ENCODE data around the gene TCAP. TPM values are rescaled to one million over a fixed set of nuclear protein-coding genes. Genes with fewer than 3 reads are reported as not detected.
A peak's percentile ranks its signal among the peaks of the same experiment; 100 is the strongest.

The TCAP gene
- total RNA-seq, 1 experiment from 2014 or later: 2.1 TPM

GRCh38 chr17:39650121-39650579 lies 15.0 kb upstream of the TCAP start:
- Histone ChIP-seq H3K27me3 (ENCODE audit: insufficient read depth, low read length) (no peaks in the 10 kb centered on the region), H3K79me2 (ENCODE audit: insufficient read depth, low read length) (no peaks in the 10 kb centered on the region), H4K91ac (ENCODE audit: insufficient read length, low read depth, low read length) (no peak overlapping the region), H3K23me2 (ENCODE audit: insufficient read length, low read depth, low read length, poor library complexity, severe bottlenecking) (no peaks in the 10 kb centered on the region), H3K9me3 (ENCODE audit: control insufficient read depth, low read depth, low read length) (no peaks in the 10 kb centered on the region), H3K4me2 (ENCODE audit: insufficient read depth, insufficient read length, low read length) (no peak overlapping the region), H2BK12ac (ENCODE audit: insufficient read length, low read depth, low read length) (no peak overlapping the region), H2AFZ (ENCODE audit: low read length) (no peak overlapping the region), H2AK5ac (ENCODE audit: insufficient read length, low read length) (no peak overlapping the region), H2BK15ac (ENCODE audit: low read depth, low read length) (no peak overlapping the region), H3K79me1 (ENCODE audit: insufficient read depth, low read depth, low read length, poor library complexity, severe bottlenecking) (no peaks in the 10 kb centered on the region), H3K23ac (ENCODE audit: insufficient read length, low read depth, low read length) (no peak overlapping the region), H3K14ac (ENCODE audit: insufficient read depth, low read length) (no peak overlapping the region), H3K4ac (ENCODE audit: low read depth, low read length) (no peak overlapping the region), H2BK5ac (ENCODE audit: insufficient read length, low read length) (no peak overlapping the region), H3K4me1 (ENCODE audit: insufficient read depth, low read length) (peaks cover 9% of the 10 kb centered on the region; the same call in 1 of the 2 replicates), H2BK20ac (ENCODE audit: low read depth, low read length, poor library complexity, severe bottlenecking) (no peak overlapping the region), H4K8ac (replicated peaks; ENCODE audit: insufficient read length, low read depth, low read length) (no peak overlapping the region), H3T11ph (ENCODE audit: low read length) (no peak overlapping the region), H3K56ac (ENCODE audit: insufficient read length, low read depth, low read length) (no peak overlapping the region), H2BK120ac (ENCODE audit: low read depth, low read length, poor library complexity, severe bottlenecking) (no peak overlapping the region), H3K18ac (ENCODE audit: insufficient read length, low read depth, low read length) (no peak overlapping the region), H3K27ac (ENCODE audit: insufficient read length, low read depth, low read length) (no peak overlapping the region), H4K20me1 (ENCODE audit: control insufficient read depth, insufficient read depth, insufficient read length) (no peaks in the 10 kb centered on the region), H4K5ac (ENCODE audit: insufficient read length, low read depth, low read length) (no peak overlapping the region), H3K9ac (ENCODE audit: extremely low read depth, insufficient read length, low read length) (no peak overlapping the region)
- WGBS (ENCODE audit: extremely low coverage, insufficient read length, low lambda C conversion rate): no CpG with 5 or more reads among the region's 11 CpGs
- Mint-ChIP-seq H3K4me1 (peaks cover 37 to 63% of the 10 kb centered on the region in 2 experiments), H3K27me3 (ENCODE audit: low read depth) (no peaks in the 10 kb centered on the region; the same call in 1 of the 2 replicates), H3K4me3 (no peak overlapping the region), H3K9me3 (no peaks in the 10 kb centered on the region), H3K27ac (peak overlapping the region in 2 of 3 experiments; percentile 25 to 90; a peak in 3 of 7 replicates), H3K36me3 (ENCODE audit: insufficient read depth in 1 of 3, low read depth in 3 of 3) (peaks cover 0 to 14% (median 2%) of the 10 kb centered on the region in 3 experiments; a peak in 6 of 7 replicates)
- DNase-seq: no peak
- no peak for TF ChIP-seq CTCF (conservative IDR thresholded peaks at IDR 0.05)
